ENCODE data around the gene CDH23.

DNA sequence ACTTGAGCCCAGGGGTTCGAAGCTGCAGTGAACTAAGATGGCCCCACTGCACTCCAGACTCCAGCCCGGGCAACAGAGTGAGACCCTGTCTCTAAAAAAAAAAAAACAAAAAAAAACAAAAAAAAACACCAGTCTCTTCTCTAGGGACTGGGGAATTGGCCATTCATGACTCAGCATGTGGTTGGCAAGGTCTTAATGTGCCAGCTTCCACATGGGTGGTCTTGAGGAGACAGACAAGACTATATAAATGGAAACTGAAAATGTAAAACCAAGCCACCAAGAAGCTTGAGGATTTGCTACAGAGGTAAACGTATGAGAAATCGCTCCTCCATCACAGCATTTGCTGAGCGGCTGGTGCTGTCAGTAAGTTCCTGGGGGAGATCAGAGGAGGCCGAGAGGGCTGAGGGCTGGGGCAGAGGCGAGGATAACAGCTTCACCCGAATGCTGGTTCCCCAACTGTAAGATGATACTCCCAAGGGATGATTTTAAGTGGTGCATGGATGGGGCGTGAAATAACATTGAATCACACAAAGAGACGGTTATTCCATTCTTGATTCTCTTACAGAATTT, 194.1 kb downstream of the CDH23 start:
- TF ChIP-seq CTCF (conservative IDR thresholded peaks at IDR 0.05; ENCODE audit: low read depth, low read length): no peak
- TF ChIP-seq EZH2phosphoT487 (IDR thresholded peaks at IDR 0.05; ENCODE audit: borderline replicate concordance, low read length): no peak
